HG03196 (cell line): ENCODE data around the gene IRF2BP1.

Experiments
- ATAC-seq: cut with Tn5 transposase; IDR thresholded peaks from one replicate; pipeline ENCODE4 v1.9.1; 2021; ENCODE audit not compliant: unreplicated experiment

The IRF2BP1 gene, protein sequence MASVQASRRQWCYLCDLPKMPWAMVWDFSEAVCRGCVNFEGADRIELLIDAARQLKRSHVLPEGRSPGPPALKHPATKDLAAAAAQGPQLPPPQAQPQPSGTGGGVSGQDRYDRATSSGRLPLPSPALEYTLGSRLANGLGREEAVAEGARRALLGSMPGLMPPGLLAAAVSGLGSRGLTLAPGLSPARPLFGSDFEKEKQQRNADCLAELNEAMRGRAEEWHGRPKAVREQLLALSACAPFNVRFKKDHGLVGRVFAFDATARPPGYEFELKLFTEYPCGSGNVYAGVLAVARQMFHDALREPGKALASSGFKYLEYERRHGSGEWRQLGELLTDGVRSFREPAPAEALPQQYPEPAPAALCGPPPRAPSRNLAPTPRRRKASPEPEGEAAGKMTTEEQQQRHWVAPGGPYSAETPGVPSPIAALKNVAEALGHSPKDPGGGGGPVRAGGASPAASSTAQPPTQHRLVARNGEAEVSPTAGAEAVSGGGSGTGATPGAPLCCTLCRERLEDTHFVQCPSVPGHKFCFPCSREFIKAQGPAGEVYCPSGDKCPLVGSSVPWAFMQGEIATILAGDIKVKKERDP

DNA sequence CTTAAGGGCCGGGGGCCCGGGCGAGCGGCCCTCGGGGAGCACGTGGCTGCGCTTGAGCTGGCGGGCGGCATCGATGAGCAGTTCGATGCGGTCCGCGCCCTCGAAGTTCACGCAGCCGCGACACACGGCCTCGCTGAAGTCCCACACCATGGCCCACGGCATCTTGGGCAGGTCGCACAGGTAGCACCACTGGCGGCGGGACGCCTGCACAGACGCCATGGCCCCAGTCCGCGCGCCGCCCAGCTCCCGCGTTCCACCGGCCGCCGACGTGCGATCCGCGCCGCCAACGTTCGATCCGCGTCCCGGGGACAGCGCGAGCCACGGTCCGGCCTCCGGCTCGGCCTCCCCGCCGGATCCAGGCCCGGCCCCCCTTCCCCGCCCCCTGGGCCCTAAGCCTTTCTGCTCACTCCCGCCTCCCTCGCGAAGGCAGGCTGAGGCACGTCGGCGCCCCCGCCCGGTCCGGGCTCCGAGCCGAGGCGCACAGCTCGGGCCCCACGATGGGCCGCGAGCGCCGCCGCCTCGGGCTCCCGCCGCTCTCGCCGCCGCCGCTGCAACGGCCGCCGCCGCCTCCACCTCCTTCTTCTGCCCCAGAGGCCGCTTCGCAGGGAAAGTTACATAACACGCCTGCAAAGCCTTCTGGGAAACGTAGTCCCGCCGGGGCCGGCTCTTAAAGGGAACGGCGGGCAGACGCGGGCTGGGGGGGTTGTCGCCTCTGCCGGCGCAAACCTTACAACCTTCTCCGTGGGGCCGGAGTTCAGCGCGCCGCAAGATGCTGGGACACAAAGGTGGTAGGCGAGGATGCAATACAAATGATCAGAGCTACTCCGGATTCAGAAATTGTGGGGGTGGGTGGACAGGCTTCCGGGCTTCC, at the start of gene IRF2BP1:
Gene IRF2BP1 (minus strand): TSS at position 586 of the 871 bp plus-strand sequence. CDS start 367 bp downstream, at position 219.
- peak; percentile 44 for ATAC-seq

DNA sequence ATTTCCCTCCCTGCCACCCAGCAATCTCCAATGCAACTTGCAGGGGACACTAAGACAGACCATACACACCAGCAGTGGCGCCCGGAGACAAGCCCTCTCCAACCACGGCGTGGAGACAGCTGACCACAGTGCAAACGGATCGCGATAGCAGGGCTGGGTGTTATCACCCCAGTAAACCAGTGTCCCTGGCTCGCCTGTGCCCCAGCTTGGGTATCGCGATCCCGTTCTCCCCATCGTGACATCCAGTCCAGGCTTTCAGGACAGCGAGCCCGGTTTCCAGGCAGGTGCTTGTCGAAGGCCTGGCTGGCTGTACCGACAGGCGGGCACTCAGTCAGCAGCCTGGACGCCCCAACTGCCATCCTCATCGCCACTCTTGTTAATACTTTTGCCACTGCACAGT, 49.3 kb upstream of the IRF2BP1 start:
- no peak for ATAC-seq

- no peak for ATAC-seq
Measured at GRCh38 chr19:45934551-45935230, 48.8 kb upstream of the IRF2BP1 start.

- no peak for ATAC-seq
Measured at GRCh38 chr19:45933759-45934158, 47.8 kb upstream of the IRF2BP1 start.

DNA sequence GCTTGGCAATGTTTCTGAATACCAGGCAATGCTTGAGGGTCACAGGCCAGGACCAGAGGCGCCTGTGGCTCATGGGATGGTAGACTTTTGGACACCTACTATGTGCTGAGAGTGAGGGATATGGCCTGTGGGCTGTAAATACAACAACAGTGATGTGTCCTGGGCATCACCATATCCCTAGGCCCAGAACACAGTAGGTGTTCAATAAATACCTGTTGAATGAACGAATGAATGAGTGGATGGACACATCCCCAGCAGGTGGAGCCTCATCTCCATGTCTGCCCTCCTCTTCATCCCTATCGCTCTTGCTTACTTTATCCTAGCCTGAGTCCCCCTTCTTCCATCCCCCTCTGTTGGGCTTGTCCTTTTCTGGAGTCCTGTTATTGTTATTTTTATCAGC, 45.1 kb upstream of the IRF2BP1 start:
- ATAC-seq, result no peak

GRCh38 chr19:45929247-45929646, 43.3 kb upstream of the IRF2BP1 start:
- ATAC-seq, result no peak

DNA sequence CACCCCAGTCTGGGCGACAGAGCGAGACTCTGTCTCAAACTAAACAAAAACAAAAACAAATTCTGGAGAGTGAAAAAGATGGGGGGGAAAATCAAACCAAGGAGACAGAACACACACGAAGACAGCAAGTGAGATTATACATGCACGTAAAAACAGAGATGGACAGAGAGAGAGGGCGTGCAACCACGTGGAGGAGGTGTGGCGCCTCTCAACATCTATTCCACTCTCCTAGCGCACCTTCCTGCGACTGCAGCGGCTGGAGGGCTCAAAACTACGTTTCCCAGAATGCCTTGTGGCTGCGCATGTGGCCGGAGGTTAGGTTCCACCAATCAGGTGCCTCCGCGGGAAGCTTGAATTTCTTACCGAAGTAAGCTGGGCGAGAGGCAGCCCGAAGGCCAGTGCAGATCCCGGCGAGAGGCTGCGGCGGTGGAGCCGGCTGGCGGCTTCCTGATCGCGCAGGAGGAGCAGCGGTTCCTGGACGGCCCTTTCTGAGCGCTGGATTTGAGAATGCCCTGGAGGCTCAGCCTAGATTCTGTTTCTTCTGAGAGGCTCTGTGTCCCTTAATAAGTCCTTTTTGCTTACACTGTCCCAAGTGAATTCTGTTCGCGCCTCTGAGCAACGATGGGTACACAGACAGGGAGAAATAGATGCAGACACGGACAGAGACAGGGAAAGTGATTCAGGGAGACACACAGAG, 41.8 kb upstream of the IRF2BP1 start:
- ATAC-seq, result peak; percentile 79

- no peak for ATAC-seq
Measured at GRCh38 chr19:45924891-45925447, 39.0 kb upstream of the IRF2BP1 start.

DNA sequence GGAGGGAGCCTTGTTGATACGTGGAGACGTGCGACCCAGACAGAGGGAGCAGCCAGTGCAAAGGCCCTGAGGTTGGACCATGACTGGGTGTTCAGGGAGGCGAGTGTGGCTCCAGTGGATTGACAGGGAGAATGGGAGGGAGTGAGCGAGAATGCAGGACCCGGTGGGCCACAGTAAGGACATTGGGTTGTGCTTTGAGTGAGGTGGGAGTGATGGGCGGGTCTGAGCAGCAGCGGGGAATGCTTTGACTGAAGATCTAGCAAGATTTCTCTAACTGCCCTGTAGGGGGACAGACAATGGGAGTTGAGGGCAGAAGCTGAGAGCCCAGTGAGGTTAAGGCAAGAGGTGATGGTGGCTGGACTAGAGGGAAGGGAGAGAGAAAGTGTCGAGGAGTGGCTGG, 36.3 kb upstream of the IRF2BP1 start:
- ATAC-seq, result no peak

- ATAC-seq, result no peak
Measured at GRCh38 chr19:45920458-45920857, 34.5 kb upstream of the IRF2BP1 start.

DNA sequence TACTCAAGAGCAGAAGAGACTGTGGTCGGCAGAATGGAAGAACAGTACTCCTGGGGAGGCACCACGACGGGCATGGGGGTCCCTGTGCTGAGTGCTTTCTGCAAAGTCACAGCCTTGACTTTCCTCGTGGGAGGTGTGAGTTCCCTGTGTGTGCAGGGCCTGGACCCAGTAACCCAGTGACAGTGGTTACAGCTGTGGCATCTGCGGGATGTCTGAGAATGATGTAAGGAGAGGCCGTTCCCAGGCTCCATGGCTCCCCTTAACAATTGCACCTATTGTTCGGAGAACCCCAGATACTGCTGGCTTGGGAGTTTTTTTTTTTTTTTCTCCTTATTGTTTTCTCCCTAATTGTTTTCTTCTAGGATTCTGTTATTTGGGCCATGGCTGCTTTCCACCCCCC, 33.7 kb upstream of the IRF2BP1 start:
- ATAC-seq, result no peak

GRCh38 chr19:45918721-45919120, 32.8 kb upstream of the IRF2BP1 start:
- no peak for ATAC-seq

DNA sequence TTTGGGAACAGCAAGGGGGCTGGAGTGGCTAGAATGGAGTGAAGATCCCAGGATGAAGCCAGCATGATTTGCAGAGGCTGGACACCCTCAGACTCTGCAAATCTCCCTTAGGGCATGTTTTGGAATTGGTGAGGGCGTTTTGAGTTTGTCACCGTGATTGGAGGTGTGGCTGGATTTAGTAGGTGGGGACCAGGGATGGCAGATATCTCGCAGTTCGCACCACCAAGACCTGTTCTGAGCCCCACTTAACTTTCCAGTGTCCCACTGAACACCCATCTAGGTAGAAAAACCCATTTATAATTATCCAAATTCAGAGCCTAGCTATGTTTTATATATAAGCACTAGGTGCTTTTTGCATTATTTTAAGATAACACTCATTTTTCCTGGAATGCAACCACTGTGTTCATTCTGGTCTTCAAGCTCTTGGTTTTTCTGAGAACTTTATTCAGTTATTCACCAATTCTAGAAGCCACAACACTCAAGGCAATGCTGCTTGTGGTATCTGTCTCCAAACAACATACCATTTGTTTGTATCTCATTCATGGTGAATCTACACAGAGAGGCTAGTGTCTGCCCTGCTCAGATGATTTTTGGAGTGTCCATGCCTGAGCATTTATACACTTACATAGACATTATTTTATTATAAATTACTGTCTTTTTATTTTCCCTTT, 31.6 kb upstream of the IRF2BP1 start:
- no peak for ATAC-seq

- no peak for ATAC-seq
Measured at GRCh38 chr19:45913874-45914830, 28.2 kb upstream of the IRF2BP1 start, which contains the start of gene NANOS2. Gene NANOS2 (minus strand): TSS chr19:45914778. CDS start chr19:45914693, 85 bp downstream.

- no peak for ATAC-seq
Measured at GRCh38 chr19:45911291-45911690, 25.4 kb upstream of the IRF2BP1 start.

DNA sequence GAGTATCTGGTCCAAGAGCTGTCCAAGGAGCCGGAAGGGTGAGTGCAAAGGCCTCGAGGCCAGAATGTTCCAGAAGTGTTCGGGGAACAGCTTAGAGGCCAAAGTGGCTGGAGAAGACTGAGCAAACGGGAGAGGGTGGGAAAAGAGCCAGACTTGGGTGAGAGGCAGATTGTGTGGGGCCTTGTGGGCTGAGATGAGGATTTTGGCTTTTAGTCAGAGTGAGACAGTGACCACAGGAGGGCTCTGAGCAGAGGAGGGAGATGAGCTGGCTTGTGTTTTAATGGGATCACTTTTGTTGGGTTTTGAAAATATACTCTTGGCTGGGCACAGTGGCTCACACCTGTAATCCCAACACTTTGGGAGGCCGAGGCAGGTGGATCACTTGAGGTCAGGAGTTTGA, 23.0 kb upstream of the IRF2BP1 start:
- no peak for ATAC-seq

GRCh38 chr19:45906221-45906620, 20.3 kb upstream of the IRF2BP1 start:
- no peak for ATAC-seq

GRCh38 chr19:45905011-45905410, 19.1 kb upstream of the IRF2BP1 start:
- ATAC-seq, result no peak
